NT2/D1 (cell line): ENCODE measurements around the gene TRIOBP.

ENCODE experiments used
- SUZ12 ChIP-seq: IDR thresholded peaks from 2 replicates; pipeline ENCODE4 v1.6.1; 2011; ENCODE audit not compliant: insufficient read length, insufficient read depth; ENCODE audit errors: extremely low read depth
- YY1 ChIP-seq: IDR thresholded peaks from 2 replicates; pipeline ENCODE4 v1.6.1; 2011; ENCODE audit not compliant: insufficient read length, insufficient read depth
- ZNF274 ChIP-seq: IDR thresholded peaks from 2 replicates; pipeline ENCODE4 v1.6.1; 2011; ENCODE audit warnings: mild to moderate bottlenecking, low read depth, low read length

- no peak for TF ChIP-seq YY1
- no peak for TF ChIP-seq SUZ12
- no peak for TF ChIP-seq ZNF274
Measured at GRCh38 chr22:37650463-37651136, 46.2 kb upstream of the TRIOBP start.
